Neural cell (in vitro differentiated cells): ENCODE measurements around the gene IGSF21. TPM values are rescaled to one million over a fixed set of nuclear protein-coding genes. Genes with fewer than 3 reads are reported as not detected.

ENCODE experiments used
- H2AFZ ChIP-seq: fragments of 200-600, 300-800 bp; sonication (generic), shearing (Covaris generic); 2 replicates; pipeline ENCODE4 v1.6.0; 2014; ENCODE audit warnings: low read depth, mild to moderate bottlenecking, antibody characterized with exemption, low read length, moderate library complexity
- H3F3A ChIP-seq: fragments of 200-600 bp; shearing (Covaris generic); 2 replicates; pipeline ENCODE4 v1.6.1; 2016; ENCODE audit warnings: mild to moderate bottlenecking, moderate library complexity, mixed read lengths, antibody characterized with exemption, low read length; ENCODE audit not compliant: insufficient read depth, poor library complexity, severe bottlenecking
- H3K27ac ChIP-seq: fragments of 200-600, 300-800 bp; sonication (generic), shearing (Covaris generic); 2 replicates; pipeline ENCODE4 v1.5.1; 2014; ENCODE audit warnings: mild to moderate bottlenecking, low read length, moderate library complexity
- H3K27me3 ChIP-seq: fragments of 300-800, 200-600 bp; sonication (generic), shearing (Covaris generic); 2 replicates; pipeline ENCODE4 v1.6.0; 2014; ENCODE audit warnings: mild to moderate bottlenecking, low read depth, low read length, moderate library complexity; ENCODE audit not compliant: insufficient read depth
- H3K36me3 ChIP-seq: fragments of 300-800, 200-600 bp; sonication (generic), shearing (Covaris generic); 2 replicates; pipeline ENCODE4 v1.5.1; 2014; ENCODE audit warnings: mild to moderate bottlenecking, antibody characterized with exemption, low read length, moderate library complexity; ENCODE audit not compliant: insufficient read depth
- H3K4me2 ChIP-seq: fragments of 300-800, 200-600 bp; sonication (generic), shearing (Covaris generic); 2 replicates; pipeline ENCODE4 v1.6.0; 2014; ENCODE audit warnings: mild to moderate bottlenecking, low read length
- H3K4me3 ChIP-seq: fragments of 300-800, 200-600 bp; sonication (generic), shearing (Covaris generic); 2 replicates; pipeline ENCODE4 v1.5.1; 2014; ENCODE audit warnings: mild to moderate bottlenecking, low read length, moderate library complexity
- H3K79me2 ChIP-seq: fragments of 200-600 bp; shearing (Covaris generic); replicated peaks from 2 replicates; pipeline ENCODE4 v1.6.0; 2014; ENCODE audit warnings: mild to moderate bottlenecking, low read length, moderate library complexity; ENCODE audit not compliant: insufficient read depth
- H3K9ac ChIP-seq: fragments of 300-800, 200-600 bp; sonication (generic), shearing (Covaris generic); 2 replicates; pipeline ENCODE4 v1.6.1; 2016; ENCODE audit warnings: mild to moderate bottlenecking, low read length, mixed read lengths
- H3K9me2 ChIP-seq: fragments of 200-600 bp; shearing (Covaris generic); 2 replicates; pipeline ENCODE4 v1.6.1; 2016; ENCODE audit warnings: mild to moderate bottlenecking, low read length, mixed read lengths; ENCODE audit not compliant: insufficient read depth
- H3K9me3 ChIP-seq: fragments of 200-600, 300-800 bp; sonication (generic), shearing (Covaris generic); 2 replicates; pipeline ENCODE4 v1.6.1; 2016; ENCODE audit warnings: mild to moderate bottlenecking, mixed run types, low read length, moderate library complexity, mixed read lengths
- H4K20me1 ChIP-seq: fragments of 200-600 bp; shearing (Covaris generic); 2 replicates; pipeline ENCODE4 v1.6.1; 2016; ENCODE audit warnings: mild to moderate bottlenecking, mixed run types; ENCODE audit not compliant: insufficient read depth
- CTCF ChIP-seq: fragments of 450-650 bp; IDR thresholded peaks from 2 replicates; pipeline ENCODE4 v1.5.1; 2014; ENCODE audit warnings: antibody characterized with exemption, mild to moderate bottlenecking, moderate library complexity; ENCODE audit not compliant: poor library complexity, severe bottlenecking
- EP300 ChIP-seq: fragments of 450-650 bp; conservative IDR thresholded peaks from 2 replicates; pipeline ENCODE4 v1.6.1; 2014; ENCODE audit warnings: antibody characterized with exemption, mild to moderate bottlenecking, moderate library complexity; ENCODE audit not compliant: poor library complexity, severe bottlenecking
- EZH2 ChIP-seq: fragments of 200-600, 300-800 bp; shearing (Covaris generic), sonication (generic); IDR thresholded peaks from 2 replicates; pipeline ENCODE4 v1.6.1; 2014; ENCODE audit warnings: antibody characterized with exemption, low read length, borderline replicate concordance, mild to moderate bottlenecking; ENCODE audit not compliant: insufficient read depth, poor library complexity, severe bottlenecking
- MXI1 ChIP-seq: fragments of 450-650 bp; conservative IDR thresholded peaks from 2 replicates; pipeline ENCODE4 v1.6.1; 2014; ENCODE audit warnings: antibody characterized with exemption, mild to moderate bottlenecking; ENCODE audit not compliant: poor library complexity, severe bottlenecking
- POLR2AphosphoS5 ChIP-seq: IDR thresholded peaks from 2 replicates; pipeline ENCODE4 v1.6.1; 2012
- RAD21 ChIP-seq: fragments of 450-650 bp; conservative IDR thresholded peaks from 2 replicates; pipeline ENCODE4 v1.6.1; 2014; ENCODE audit warnings: antibody characterized with exemption, mild to moderate bottlenecking, moderate library complexity
- REST ChIP-seq: IDR thresholded peaks from 2 replicates; pipeline ENCODE4 v1.6.1; 2012; ENCODE audit warnings: borderline replicate concordance
- SMC3 ChIP-seq: fragments of 450-650 bp; conservative IDR thresholded peaks from 2 replicates; pipeline ENCODE4 v1.6.1; 2014; ENCODE audit warnings: antibody characterized with exemption, mild to moderate bottlenecking, moderate library complexity; ENCODE audit not compliant: poor library complexity
- TAF1 ChIP-seq: IDR thresholded peaks from 2 replicates; pipeline ENCODE4 v1.6.1; 2012; ENCODE audit warnings: low read depth
- polyA plus RNA-seq: library from polyadenylated mRNA; depleted of rRNA; stranded (reverse); fragments of >200 nt; gene quantifications from 2 replicates; pipeline ENCODE4 v1.2.3, GENCODE V29; 2014

IGSF21 gene
- polyA plus RNA-seq, 1 donor from 2014 or later: 2.4 TPM

DNA sequence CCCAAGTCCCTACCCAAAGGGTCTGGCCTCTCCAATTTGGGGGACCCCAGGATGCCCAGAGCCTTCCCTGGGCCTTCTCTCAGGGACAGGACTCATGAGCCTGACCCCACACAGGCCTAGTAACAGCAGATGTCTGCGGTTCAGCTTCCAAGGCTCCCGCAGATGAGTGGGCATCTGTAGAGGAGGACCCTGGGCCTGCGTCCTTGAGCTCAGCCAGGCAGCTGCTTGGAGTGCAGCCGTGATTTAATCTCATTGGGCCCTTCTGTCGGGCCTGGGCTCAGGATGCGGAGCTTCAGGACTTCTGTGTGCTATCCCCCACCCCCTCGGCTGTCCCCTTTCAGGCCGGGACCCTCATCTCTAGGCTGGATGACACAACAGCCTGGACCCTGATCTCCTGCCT, 35.4 kb downstream of the IGSF21 start:
- Histone ChIP-seq H3K4me2 (no peak overlapping the region), H3K27me3 (no peaks in the 10 kb centered on the region), H3K27ac (no peak overlapping the region), H3K9ac (no peak overlapping the region), H4K20me1 (no peaks in the 10 kb centered on the region), H3K9me3 (no peaks in the 10 kb centered on the region), H3F3A (no peaks in the 10 kb centered on the region), H3K4me3 (no peak overlapping the region), H3K9me2 (no peaks in the 10 kb centered on the region), H2AFZ (no peak overlapping the region), H3K36me3 (no peaks in the 10 kb centered on the region), H3K79me2 (no peaks in the 10 kb centered on the region)
- TF ChIP-seq TAF1: no peak
- no peak for TF ChIP-seq REST
- TF ChIP-seq SMC3: no peak
- no peak for TF ChIP-seq RAD21
- TF ChIP-seq EP300: no peak
- TF ChIP-seq EZH2: no peak
- TF ChIP-seq CTCF: no peak
- TF ChIP-seq MXI1: no peak
- no peak for TF ChIP-seq POLR2AphosphoS5

- H3K9ac ChIP-seq: no peak overlapping the region
- no peak overlapping the region for H2AFZ ChIP-seq
- TF ChIP-seq CTCF (no peak), POLR2AphosphoS5 (no peak), TAF1 (no peak), RAD21 (no peak), REST (no peak), MXI1 (no peak), EP300 (no peak), SMC3 (no peak), EZH2 (no peak)
- no peak overlapping the region for H3K4me2 ChIP-seq
- no peaks in the 10 kb centered on the region for H3F3A ChIP-seq
- no peak overlapping the region for H3K4me3 ChIP-seq
- no peaks in the 10 kb centered on the region for H4K20me1 ChIP-seq
- H3K9me3 ChIP-seq: no peaks in the 10 kb centered on the region
- H3K9me2 ChIP-seq: no peaks in the 10 kb centered on the region
- H3K79me2 ChIP-seq: no peaks in the 10 kb centered on the region
- no peaks in the 10 kb centered on the region for H3K27me3 ChIP-seq
- H3K36me3 ChIP-seq: no peaks in the 10 kb centered on the region
- H3K27ac ChIP-seq: no peak overlapping the region
Measured at GRCh38 chr1:18144062-18144461, 36.5 kb downstream of the IGSF21 start.
